Calu3 (cell line): ENCODE measurements around the gene KNL1. TPM values are rescaled to one million over a fixed set of nuclear protein-coding genes. Genes with fewer than 3 reads are reported as not detected.

Experiments used
- BruUV-seq: library from RNA; stranded (reverse); fragments of 400-500 nt; replicated peaks from 2 replicates; lab custom pipeline; 2021; lab: Mats Ljungman, UMichigan
- CTCF ChIA-PET: fragments of 300-600 bp; sonication (Branson Sonifier 250); formaldehyde crosslinking; loops from one replicate; lab custom pipeline; 2022; ENCODE audit warnings: antibody characterized with exemption; lab: Charles Lee
- DNase-seq: peaks from one replicate; pipeline ENCODE4 v3.0.0; 2022
- H3K27ac Mint-ChIP-seq: one replicate; pipeline ENCODE4 v1.8.0; 2022; ENCODE audit warnings: mixed read lengths; ENCODE audit not compliant: unreplicated experiment
- H3K27me3 Mint-ChIP-seq: one replicate; pipeline ENCODE4 v1.8.0; 2022; ENCODE audit warnings: mixed read lengths; ENCODE audit not compliant: unreplicated experiment
- H3K36me3 Mint-ChIP-seq: one replicate; pipeline ENCODE4 v1.8.0; 2022; ENCODE audit warnings: mild to moderate bottlenecking, moderate library complexity, mixed read lengths; ENCODE audit not compliant: insufficient read depth, unreplicated experiment
- H3K4me1 Mint-ChIP-seq: one replicate; pipeline ENCODE4 v1.8.0; 2022; ENCODE audit warnings: mild to moderate bottlenecking, low read depth, mixed read lengths; ENCODE audit not compliant: unreplicated experiment
- H3K4me3 Mint-ChIP-seq: one replicate; pipeline ENCODE4 v1.8.0; 2022; ENCODE audit warnings: mild to moderate bottlenecking, low read depth, moderate library complexity, mixed read lengths; ENCODE audit not compliant: unreplicated experiment
- H3K9me3 Mint-ChIP-seq: one replicate; pipeline ENCODE4 v1.8.0; 2022; ENCODE audit warnings: low read depth, mixed read lengths; ENCODE audit not compliant: unreplicated experiment
- intact Hi-C: fragments of 100-400 bp; cut with micrococcal nuclease; formaldehyde crosslinking; loops from one replicate; pipeline ENCODE4 v1.10.0; 2022; ENCODE audit not compliant: unreplicated experiment
- total RNA-seq: library from RNA; stranded (reverse); gene quantifications from 2 replicates; pipeline ENCODE4 v1.2.3, GENCODE V29; 2022
- TF ChIP-seq, protein P1 (sequence below): fragments of 200-600 bp; IDR thresholded peaks from one replicate; pipeline ENCODE4 v1.8.0; 2022; ENCODE audit warnings: antibody characterized with exemption; ENCODE audit not compliant: unreplicated experiment

The KNL1 gene
- total RNA-seq, 1 experiment from 2014 or later = 19.0 TPM

DNA sequence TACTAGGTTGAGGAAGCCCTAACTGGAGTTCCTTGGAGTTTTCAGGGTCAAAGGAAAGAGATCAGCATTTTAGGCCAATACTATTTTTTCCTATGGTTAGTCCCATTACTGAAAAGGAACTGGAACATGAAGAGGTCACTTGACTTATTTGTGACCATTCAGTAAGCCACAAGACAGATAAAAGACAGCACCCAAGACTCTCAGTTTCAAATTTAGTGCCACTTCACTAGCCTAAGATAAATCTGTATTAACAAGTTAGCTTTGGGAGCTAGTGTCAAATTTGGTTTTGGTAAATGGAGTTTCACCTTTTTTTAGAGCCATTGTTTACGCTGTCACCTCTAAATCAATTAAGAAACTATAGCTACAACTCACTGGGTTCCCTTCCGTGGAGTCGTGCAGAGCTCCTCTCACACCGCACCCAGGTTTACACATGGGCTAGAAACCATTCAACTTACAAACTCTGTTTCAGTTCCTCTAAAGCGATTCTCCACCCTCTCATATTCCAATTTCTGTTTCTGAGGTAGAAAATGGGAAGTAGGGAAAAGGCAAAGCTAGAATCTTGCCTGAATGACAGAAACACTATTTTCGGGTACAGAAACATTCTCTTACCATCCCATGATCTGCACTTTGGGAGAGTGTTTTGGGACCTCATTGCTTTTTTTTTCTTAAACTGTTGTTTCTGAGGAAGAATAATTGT is 43.6 kb upstream of the KNL1 start:
- CTCF ChIA-PET = interaction anchor here (0.5 kb wide), 1 partner anchor 156 kb away, joined by 6 read pairs; no protein-coding TSS in a partner anchor
- H3K27ac Mint-ChIP-seq = no peak overlapping the region
- TF ChIP-seq, protein P1, sequence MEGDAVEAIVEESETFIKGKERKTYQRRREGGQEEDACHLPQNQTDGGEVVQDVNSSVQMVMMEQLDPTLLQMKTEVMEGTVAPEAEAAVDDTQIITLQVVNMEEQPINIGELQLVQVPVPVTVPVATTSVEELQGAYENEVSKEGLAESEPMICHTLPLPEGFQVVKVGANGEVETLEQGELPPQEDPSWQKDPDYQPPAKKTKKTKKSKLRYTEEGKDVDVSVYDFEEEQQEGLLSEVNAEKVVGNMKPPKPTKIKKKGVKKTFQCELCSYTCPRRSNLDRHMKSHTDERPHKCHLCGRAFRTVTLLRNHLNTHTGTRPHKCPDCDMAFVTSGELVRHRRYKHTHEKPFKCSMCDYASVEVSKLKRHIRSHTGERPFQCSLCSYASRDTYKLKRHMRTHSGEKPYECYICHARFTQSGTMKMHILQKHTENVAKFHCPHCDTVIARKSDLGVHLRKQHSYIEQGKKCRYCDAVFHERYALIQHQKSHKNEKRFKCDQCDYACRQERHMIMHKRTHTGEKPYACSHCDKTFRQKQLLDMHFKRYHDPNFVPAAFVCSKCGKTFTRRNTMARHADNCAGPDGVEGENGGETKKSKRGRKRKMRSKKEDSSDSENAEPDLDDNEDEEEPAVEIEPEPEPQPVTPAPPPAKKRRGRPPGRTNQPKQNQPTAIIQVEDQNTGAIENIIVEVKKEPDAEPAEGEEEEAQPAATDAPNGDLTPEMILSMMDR = no peak
- H3K36me3 Mint-ChIP-seq = no peaks in the 10 kb centered on the region
- no peak for DNase-seq
- BruUV-seq = no TSS peak
- intact Hi-C loops = no loop called here
- no peaks in the 10 kb centered on the region for H3K4me1 Mint-ChIP-seq
- no peaks in the 10 kb centered on the region for H3K9me3 Mint-ChIP-seq
- no peak overlapping the region for H3K4me3 Mint-ChIP-seq
- no peaks in the 10 kb centered on the region for H3K27me3 Mint-ChIP-seq

DNA sequence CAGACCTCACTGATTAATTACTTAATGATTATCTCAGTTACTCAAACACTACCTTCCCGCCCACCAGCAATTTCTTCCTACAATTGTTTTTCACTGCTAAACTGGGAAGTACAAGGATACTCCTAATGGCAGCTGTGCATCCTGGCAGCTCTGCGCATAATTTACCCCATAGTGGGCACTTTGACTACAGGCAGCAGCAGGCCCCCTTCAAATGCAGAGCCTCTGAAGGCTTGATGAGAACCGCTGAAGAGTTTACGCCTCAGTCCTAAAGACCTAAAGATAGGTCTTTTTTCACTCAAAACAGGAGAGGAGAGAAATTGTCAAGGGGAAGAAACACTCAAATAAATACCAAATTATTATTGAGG is 39.9 kb upstream of the KNL1 start:
- TF ChIP-seq, protein P1 = no peak
- no TSS peak for BruUV-seq
- no peaks in the 10 kb centered on the region for H3K36me3 Mint-ChIP-seq
- H3K9me3 Mint-ChIP-seq = no peaks in the 10 kb centered on the region
- no peaks in the 10 kb centered on the region for H3K4me1 Mint-ChIP-seq
- no peak for DNase-seq
- CTCF ChIA-PET = no interaction called here
- intact Hi-C loops = no loop called here
- H3K27ac Mint-ChIP-seq = no peak overlapping the region
- no peaks in the 10 kb centered on the region for H3K27me3 Mint-ChIP-seq
- H3K4me3 Mint-ChIP-seq = no peak overlapping the region

DNA sequence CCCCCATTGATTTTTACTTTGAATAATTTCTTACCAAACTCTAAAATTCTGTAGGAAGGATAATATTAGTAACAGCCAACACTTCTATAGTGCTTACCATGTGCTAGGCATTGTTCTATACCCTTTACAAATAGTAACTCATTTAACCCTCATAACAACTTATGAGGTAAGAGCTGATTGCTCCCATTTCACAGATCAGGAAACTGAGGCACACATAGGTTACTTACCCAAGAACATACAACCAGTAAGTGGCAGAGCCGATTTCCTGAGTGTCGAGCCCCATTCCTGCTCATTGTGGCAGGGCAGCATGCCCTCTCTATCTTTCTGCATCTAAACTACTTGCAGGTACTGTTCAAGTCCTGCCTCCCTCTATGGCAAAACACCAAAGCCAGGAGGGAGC is 38.2 kb upstream of the KNL1 start:
- Mint-ChIP-seq H3K27me3 (no peaks in the 10 kb centered on the region), H3K27ac (no peak overlapping the region), H3K4me1 (no peaks in the 10 kb centered on the region), H3K36me3 (no peaks in the 10 kb centered on the region), H3K9me3 (no peaks in the 10 kb centered on the region), H3K4me3 (no peak overlapping the region)
- no peak for DNase-seq
- CTCF ChIA-PET = no interaction called here
- no TSS peak for BruUV-seq
- intact Hi-C loops = no loop called here
- TF ChIP-seq, protein P1 = no peak

DNA sequence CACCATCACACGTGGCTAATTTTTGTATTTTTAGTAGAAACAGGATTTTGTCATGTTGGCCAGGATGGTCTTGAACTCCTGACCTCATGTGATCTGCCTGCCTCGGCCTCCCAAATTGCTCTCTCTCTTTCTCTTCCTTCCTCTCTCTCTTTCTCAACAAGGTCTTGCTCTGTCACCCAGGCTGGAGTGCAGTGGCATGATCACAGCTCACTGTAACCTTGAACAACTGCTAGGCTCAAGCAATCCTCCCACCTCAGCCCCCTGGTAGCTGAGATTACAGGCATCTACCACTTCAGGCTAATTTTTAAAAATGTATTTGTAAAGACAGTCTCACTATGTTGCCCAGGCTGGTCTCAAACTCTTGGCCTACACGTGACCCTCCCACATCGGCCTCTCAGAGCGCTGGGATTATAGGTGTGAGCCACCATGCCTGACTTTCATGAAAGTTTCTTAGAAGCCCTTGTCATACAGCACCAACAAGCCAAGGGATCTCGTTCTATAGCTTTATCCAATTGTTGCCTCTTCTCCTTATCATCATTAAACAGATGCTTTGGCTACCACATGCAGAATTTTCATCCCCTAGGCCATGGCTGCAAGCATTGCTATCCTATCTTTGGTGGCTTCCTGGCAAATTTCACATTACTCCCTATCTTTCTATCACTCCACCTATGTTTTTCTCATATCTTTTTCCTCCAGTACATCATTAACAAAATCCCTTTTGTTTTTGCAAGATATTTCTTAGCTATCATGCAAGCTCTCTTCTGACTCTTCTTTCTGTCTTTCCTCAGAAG is 34.9 kb upstream of the KNL1 start:
- no peak overlapping the region for H3K4me3 Mint-ChIP-seq
- intact Hi-C loops = no loop called here
- CTCF ChIA-PET = no interaction called here

More for the DNA sequence above, 34.9 kb upstream of the KNL1 start:
- Mint-ChIP-seq H3K36me3 (peaks cover under 1% of the 10 kb centered on the region), H3K9me3 (no peaks in the 10 kb centered on the region), H3K27ac (no peak overlapping the region), H3K4me1 (no peaks in the 10 kb centered on the region), H3K27me3 (no peaks in the 10 kb centered on the region)
- no peak for DNase-seq
- TF ChIP-seq, protein P1 = no peak
- no TSS peak for BruUV-seq
